ENCODE measurements around the gene MFSD12.
"Not testable (repeated sequence)": the region's sequence is repeated elsewhere in the genome, so short reads cannot be mapped to it uniquely, and the experiment has no call there.

Gene MFSD12

DNA sequence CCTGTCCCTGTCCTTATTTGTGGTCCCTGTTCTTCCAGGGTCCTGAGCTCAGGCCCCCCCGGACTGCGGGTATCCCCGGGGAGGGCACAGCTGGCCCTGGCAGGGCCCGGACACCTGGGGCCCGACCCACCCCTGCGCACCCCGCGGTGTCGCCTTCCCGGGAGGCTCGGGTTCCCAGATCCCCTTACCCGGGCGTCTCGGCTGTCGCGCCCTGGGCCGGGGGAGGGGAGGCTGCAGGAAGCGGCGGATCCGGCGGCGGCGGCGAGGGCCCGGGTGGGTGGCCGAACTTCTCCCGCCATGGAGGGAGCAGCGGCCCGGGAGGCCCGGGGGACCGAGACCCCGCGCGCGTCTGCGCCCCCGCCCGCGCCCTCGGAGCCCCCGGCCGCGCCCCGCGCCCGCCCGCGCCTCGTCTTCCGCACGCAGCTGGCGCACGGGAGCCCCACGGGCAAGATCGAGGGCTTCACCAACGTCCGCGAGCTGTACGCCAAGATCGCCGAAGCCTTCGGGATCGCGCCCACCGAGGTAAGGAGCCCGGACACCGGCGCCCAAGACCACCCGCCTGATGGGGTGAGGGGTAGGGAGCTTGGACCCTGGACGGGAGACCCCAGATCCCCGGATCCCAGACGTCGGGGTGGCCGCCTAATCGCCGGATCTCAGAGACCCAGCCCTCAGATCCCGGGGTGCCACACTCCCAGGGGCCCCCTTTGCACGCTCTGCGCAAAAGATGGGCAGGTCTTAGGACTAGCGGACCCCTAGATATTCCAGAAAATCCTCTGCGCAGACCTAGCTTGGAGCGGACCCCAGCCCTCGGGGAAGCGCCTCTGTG is 28.1 kb upstream of the MFSD12 start, which contains the start of gene GIPC3:
Gene GIPC3 (plus strand): TSS at position 178 of the 826 bp plus-strand sequence. CDS start 120 bp downstream, at position 298.
- DNase-seq (ENCODE audit: extremely low read depth, low read depth): no peak
- no peak for TF ChIP-seq CTCF (IDR thresholded peaks at IDR 0.05; ENCODE audit: low read depth, low read length)

DNA sequence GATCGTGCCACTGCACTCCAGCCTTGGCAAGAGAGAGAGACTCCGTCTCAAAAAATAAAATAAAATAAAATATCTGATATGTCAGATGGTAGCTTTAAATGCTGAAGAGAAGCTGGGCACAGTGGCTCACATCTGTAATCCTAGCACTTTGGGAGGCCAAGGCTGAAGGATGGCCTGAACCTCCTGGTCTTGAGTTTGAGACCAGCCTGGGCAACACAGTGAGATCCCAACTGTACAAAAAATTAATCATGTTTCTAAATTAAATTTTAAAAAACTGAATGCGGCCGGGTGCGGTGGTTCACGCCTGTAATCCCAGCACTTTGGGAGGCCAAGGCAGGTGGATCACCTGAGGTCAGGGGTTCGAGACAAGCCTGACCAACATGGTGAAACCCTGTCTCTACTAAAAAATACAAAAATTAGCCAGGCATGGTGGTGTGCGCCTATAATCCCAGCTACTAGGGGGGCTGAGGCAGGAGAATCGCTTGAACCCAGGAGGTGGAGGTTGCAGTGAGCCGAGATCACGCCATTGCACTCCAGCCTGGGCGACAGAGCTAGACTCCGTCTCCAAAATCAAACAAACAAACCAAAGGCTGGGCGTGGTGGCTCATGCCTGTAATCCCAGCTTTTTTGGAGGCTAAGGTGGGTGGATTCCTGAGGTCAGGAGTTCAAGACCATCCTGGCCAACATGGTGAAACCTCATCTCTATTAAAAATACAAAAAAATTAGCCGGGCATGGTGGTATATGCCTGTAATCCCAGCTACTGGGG is 26.8 kb upstream of the MFSD12 start:
- DNase-seq (ENCODE audit: extremely low read depth, low read depth): not testable (repeated sequence)

DNA sequence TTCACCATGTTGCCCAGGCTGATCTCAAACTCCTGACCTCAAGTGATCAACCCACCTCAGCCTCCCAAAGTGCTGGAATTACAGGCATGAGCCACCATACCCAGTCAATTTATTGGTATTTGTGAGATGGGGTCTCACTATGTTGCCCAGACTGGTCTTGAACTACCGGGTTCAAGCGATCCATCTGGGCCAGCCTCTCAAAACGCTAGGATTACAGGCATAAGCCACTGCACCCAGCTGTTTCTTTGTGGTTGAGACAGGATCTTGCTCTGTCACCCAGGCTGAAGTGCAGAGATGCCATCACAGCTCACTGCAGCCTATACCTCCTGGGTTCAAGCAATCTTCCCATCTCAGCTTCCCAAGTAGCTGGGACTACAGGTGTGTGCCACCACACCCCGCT is 24.4 kb upstream of the MFSD12 start:
- DNase-seq (ENCODE audit: extremely low read depth, low read depth): not testable (repeated sequence)

GRCh38 chr19:3580156-3580934 is 23.0 kb upstream of the MFSD12 start:
- TF ChIP-seq CTCF (IDR thresholded peaks at IDR 0.05; ENCODE audit: low read depth, low read length): no peak
- peak; percentile 43 for DNase-seq (ENCODE audit: extremely low read depth, low read depth)

DNA sequence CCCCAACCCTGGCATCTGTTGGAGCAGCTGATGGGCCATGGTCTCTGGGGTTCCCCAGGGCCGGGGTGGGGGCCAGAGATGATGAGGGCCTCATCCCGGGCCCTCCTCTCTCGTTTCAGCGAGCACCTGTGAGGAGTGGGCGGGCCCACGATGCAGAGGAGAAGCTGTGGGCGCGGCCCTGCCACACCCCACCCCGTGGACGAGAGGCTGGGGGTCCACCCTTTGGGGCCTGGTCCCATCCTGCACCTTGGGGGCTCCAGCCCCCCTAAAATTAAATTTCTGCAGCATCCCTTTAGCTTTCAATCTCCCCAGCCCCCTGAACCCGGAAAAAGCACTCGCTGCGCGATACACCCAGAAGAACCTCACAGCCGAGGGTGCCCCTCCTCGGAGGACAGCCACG is 21.0 kb upstream of the MFSD12 start:
- TF ChIP-seq CTCF (IDR thresholded peaks at IDR 0.05; ENCODE audit: low read depth, low read length): no peak
- DNase-seq (ENCODE audit: extremely low read depth, low read depth): no peak

GRCh38 chr19:3577723-3578344 is 20.4 kb upstream of the MFSD12 start:
- no peak for TF ChIP-seq CTCF (IDR thresholded peaks at IDR 0.05; ENCODE audit: low read depth, low read length)
- DNase-seq (ENCODE audit: extremely low read depth, low read depth): no peak

- no peak for TF ChIP-seq CTCF (IDR thresholded peaks at IDR 0.05; ENCODE audit: low read depth, low read length)
- no peak for DNase-seq (ENCODE audit: extremely low read depth, low read depth)
Measured at GRCh38 chr19:3576696-3577443, 19.5 kb upstream of the MFSD12 start.
